HG02798 (cell line): Measurements from ENCODE around the gene SGCE.
A peak's percentile ranks its signal among the peaks of the same experiment; 100 is the strongest.

Source experiments
- ATAC-seq: cut with Tn5 transposase; IDR thresholded peaks from one replicate; pipeline ENCODE4 v1.9.1; 2021; ENCODE audit warnings: mild to moderate bottlenecking; ENCODE audit not compliant: unreplicated experiment, poor library complexity

SGCE gene

GRCh38 chr7:94632338-94633013 lies 23.5 kb downstream of the SGCE start:
- peak; percentile 71 for ATAC-seq

GRCh38 chr7:94630855-94631254 lies 25.1 kb downstream of the SGCE start:
- no peak for ATAC-seq

GRCh38 chr7:94623820-94624219 lies 32.1 kb downstream of the SGCE start:
- no peak for ATAC-seq

GRCh38 chr7:94621120-94621519 lies 34.8 kb downstream of the SGCE start:
- ATAC-seq: peak; percentile 15

DNA sequence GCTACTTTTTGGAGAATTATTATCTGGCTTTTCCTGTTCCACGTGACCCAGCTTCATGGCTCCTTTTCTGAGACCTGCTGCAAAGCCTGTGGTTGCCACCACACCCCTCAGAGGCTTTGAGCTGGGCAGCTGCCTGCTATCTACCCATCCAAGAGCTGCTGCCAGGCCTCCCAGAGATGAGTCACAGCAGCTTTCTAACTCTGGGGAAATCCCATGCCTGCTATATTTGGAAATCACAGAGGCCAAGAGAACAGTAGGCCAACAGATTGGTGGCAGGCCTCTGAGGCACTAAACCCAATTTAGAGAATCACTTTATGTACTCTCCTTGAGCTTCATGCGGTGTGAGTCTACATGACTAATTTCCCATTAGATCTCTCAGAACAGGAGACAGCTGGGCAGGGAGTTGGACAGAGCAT lies 35.2 kb downstream of the SGCE start:
- peak; percentile 98 for ATAC-seq

GRCh38 chr7:94618126-94618525 lies 37.8 kb downstream of the SGCE start:
- no peak for ATAC-seq

DNA sequence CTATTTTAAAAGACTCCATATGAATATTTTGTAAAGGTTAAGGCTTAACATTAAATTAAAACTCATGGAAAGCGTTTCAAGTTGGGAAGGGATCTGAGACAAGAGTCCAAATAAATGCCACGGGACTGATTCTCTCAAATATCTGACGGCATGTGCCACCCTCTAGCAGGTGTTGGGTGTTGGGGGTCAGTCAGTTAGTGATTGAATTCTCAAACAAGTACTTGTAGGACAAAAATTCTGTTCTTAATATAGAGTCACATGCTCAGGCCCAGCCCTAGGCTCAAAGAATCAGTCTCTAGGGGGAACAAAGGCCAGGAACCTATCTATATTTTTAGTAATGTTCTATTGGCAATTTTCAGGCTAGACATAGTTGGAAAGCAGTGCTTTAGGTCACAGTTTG lies 39.1 kb downstream of the SGCE start:
- ATAC-seq: no peak

- no peak for ATAC-seq
These were observed 40.3 kb downstream of the SGCE start for GRCh38 chr7:94615666-94616065.

DNA sequence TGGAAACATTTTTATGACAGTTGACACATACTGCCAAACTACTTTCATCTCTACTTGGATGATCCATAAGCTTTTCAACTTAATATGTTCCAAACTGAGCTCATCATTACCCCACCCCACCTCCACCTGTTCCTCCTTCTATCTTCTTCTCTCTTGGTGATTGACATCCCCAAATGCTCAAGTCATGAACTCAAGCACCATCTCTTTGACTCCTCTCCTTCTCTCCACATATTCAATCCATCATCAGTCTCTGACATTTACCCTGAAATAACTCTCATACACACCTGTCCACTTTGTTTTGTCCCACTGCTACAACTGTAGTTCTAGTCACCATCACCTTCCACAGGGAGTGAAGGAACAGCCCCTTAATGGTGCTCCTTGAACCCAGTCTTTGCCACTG lies 43.3 kb downstream of the SGCE start:
- ATAC-seq: no peak

GRCh38 chr7:94612253-94612652 lies 43.7 kb downstream of the SGCE start:
- no peak for ATAC-seq

DNA sequence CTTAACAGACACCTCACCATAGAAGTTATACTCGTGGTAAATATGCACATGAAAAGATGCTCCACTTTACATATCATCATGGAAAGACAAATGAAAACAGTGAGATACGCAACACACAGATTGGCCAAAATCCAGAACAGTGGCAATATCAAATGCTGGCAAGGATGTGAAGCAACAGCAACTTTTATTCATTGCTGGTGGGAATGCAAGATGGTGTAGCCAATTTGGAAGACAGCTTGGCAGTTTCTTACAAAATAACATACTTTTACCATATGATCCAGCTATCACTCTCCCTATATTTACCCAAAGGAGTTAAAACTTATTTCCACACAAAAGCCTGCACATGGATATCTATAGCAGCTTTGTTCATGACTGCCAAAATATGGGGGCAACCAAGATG lies 46.4 kb downstream of the SGCE start:
- ATAC-seq: no peak

GRCh38 chr7:94605031-94605430 lies 50.9 kb downstream of the SGCE start:
- ATAC-seq: no peak

DNA sequence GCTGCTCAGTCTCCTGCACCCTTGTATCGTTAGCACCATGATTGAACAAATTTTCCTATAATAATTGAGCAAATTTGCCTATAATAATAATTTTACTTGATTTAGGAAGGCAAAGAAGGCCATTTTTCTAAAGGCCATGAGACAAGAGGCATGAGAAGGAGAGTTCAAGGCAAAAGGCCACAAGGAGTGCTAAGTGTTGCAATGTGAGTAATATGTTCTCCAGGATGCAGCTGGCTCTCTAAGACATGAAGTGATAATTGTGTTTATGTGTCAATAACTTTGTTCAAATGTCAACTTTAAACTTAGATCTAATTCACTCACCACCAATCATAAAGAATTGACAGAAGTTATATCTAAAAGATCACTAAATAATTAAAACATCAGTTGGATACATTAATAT lies 53.8 kb downstream of the SGCE start:
- ATAC-seq: no peak

DNA sequence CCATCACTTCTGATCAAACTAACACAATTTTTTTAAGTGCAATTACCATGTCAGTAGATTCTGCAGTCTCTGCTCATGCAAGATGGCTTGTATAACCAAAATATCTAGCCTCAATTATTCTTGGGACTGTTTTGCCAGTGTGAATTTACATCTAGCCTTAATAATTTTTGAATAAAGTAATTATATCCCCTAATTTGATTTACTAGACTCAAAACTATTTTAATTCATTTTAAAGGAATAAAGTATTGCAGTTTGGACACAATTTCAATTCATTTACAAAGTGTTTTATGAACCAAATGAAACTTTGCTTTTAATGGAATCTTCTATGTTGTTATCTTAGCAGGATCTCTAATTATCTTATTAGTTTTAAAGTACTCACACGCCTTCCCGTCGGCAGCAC lies 55.7 kb downstream of the SGCE start:
- ATAC-seq: no peak

DNA sequence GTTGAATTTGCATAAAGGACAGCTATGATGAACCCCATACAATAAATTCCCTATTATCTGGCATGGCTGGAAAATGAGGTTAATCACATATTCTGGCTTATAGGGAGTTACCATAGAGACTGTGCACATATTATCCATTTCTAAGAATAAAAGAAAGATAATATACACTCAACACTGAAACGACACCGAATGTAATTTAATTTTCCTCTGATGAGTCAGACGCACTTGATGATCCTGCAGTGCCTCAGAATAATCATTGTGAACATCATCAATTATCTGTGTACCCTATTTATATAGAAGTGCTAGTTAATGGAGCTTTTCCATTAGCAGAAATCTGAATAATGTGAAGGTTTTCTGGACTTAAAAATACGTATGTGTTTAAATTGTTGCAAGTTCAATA lies 60.2 kb downstream of the SGCE start:
- no peak for ATAC-seq

- no peak for ATAC-seq
These were observed 61.1 kb downstream of the SGCE start for GRCh38 chr7:94594882-94595281.

DNA sequence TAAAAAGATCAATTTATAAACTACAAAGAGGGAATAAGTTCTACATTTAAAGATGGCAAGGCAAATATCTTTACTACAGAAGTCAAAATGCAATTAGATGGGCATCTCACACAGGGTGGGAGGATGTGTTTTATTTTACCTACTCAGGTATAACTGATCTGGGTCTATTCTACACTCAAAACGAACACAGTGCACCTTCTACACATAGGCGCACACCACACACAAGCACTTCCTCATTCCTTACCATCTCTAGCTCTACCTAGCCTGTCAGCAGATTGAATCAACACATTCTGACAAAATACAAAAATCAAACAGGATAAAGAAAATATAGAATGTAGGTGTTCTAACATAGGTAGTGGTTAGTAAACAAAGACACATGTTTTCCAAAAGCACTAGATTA lies 64.8 kb downstream of the SGCE start:
- peak; percentile 64 for ATAC-seq

DNA sequence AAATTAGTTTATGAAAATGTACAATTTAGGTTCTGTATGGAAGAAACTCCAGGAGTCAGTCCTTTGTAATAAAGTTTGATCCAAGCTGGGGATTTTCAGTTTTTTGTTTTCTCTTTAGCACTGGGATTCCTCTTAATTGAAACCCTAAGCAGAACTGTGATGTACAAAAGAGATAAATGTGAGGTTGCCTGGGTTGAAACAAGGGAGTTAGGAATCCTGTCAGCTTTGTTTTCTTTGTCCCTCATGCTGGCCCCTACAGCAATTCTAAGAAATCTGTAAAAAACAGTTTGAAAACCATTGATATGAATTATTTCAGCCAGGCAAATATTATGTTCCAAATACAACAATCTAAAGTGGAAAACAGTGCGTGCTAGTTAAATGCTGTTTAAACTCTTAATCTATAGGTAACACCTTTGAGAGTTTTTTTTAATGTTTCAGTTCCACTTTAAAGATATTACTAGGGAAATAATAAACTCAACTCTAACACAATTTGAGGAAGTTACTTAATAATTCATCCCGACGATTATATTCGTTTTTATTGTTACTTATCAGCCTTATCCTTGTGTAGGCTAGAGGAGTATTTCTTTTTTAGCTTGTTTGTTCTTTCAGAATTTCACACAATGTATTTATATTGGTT lies 65.3 kb downstream of the SGCE start:
- no peak for ATAC-seq

DNA sequence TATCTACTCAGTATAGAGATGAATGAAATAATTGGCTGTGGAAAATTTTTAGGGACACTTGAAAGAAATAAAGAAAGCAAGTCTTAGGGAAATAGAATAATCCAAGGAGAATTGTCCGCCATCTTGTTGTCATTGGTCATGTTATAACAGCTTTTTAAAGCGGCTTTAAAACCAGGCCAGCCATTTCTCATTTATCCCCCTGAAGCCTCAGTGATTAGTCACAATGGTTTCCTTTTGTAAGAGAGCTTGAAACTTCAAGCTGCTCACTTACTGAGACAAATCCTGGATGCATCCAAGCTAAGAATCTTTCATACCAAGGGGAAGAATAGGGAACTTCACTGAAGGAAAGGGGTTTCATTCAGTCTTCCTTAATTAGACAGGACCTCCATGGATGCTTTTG lies 67.9 kb downstream of the SGCE start:
- ATAC-seq: no peak

DNA sequence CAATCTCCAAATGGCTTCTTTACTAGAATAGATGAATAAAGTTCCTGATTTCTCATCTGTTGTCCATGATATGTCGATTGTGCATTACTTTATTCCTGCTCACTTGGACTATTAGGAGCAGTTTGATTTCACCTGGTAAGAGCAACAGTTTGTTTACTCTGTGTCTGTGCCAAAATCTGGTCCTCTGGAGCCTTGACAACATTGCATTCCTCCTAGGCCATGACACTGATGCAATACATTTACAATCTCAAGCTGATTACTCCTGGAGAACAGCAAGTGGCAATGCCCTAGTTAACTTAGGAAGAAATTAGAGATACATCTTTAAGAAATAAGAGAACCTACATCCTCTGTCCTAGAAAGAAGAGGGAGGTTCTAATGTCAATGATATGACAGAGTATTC lies 71.8 kb downstream of the SGCE start:
- no peak for ATAC-seq

GRCh38 chr7:94580601-94581000 lies 75.3 kb downstream of the SGCE start:
- no peak for ATAC-seq

DNA sequence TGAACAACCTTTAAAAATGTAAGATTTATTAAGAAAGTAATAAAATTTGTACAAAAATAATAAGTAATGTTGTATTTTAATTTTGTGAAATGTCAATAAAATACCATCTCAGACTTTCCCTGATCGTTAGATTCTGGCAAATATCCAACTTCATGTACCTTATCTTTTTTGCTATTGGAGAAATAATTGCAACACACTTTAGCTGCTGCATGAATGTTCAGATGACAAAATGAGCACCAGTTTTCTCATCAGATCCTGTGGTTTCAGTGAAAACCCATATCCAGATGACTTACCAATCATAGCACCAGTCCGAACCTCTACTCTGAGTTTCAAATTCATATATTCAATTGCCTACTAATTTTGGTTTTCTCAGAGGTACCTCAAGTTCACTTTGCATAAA lies 76.5 kb downstream of the SGCE start:
- no peak for ATAC-seq
